ENCODE measurements around the gene LONRF2. TPM values are rescaled to one million over a fixed set of nuclear protein-coding genes. Genes with fewer than 3 reads are reported as not detected.
A peak's percentile ranks its signal among the peaks of the same experiment; 100 is the strongest.

The LONRF2 gene
- total RNA-seq, 1 donor from 2014 or later = not detected

- DNase-seq (ENCODE audit: low read depth in 2 of 2) = no peak
Observed at GRCh38 chr2:100237770-100238169, 84.5 kb downstream of the LONRF2 start.

GRCh38 chr2:100237163-100237562, 85.1 kb downstream of the LONRF2 start:
- DNase-seq (ENCODE audit: low read depth in 2 of 2) = no peak

GRCh38 chr2:100236166-100236565, 86.1 kb downstream of the LONRF2 start:
- DNase-seq (ENCODE audit: low read depth in 2 of 2) = no peak

- DNase-seq (ENCODE audit: low read depth in 2 of 2) = no peak
Observed at GRCh38 chr2:100235581-100235980, 86.7 kb downstream of the LONRF2 start.

DNA sequence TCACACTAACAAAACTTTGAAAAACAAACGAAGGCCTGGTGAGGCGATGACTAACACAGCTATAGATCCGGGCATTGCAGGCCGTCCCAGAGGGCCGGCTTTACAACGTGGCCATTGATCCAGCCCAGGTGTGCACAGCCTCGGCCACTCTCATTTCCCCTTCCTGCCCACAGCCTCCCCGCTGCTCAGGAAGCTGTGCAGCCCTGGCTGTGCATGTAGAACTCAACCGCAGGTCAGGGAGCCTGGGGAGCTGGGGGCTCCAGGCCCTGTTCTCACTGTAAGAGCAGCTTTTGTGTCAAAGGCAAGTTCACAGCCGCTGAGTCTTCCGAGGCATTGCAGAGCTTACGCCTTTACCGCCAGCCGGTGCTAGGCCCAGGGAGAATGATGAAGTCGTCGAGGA, 87.2 kb downstream of the LONRF2 start:
- DNase-seq (ENCODE audit: low read depth in 2 of 2) = no peak

- DNase-seq (ENCODE audit: low read depth in 2 of 2) = no peak
Observed at GRCh38 chr2:100234141-100234540, 88.2 kb downstream of the LONRF2 start.

GRCh38 chr2:100233061-100233460, 89.2 kb downstream of the LONRF2 start:
- DNase-seq (ENCODE audit: low read depth in 2 of 2) = no peak

- peak in 1 of 2 donors; percentile 9 for DNase-seq (ENCODE audit: low read depth in 2 of 2)
Observed at GRCh38 chr2:100230754-100231153, 91.5 kb downstream of the LONRF2 start.

- DNase-seq (ENCODE audit: low read depth in 2 of 2) = no peak
Observed at GRCh38 chr2:100228967-100229366, 93.3 kb downstream of the LONRF2 start.

DNA sequence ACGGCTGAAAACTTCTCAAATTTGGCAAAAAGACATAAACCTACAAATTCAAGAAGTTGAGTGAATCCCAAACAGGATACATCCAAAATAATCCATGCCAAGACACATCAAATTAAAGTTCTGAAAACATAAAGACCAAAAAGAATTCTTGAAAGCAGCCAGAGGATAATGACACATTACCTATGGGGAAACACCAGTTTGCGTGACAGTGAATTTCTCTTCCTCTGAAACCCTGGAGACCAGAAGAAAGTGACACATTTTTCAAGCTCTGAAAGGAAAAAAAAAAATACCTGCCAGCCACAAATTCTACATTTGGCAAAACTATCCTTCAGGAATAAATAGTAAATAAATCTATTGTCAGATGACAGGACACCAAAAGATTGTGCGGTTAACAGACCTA, 93.9 kb downstream of the LONRF2 start:
- no peak for DNase-seq (ENCODE audit: low read depth in 2 of 2)

DNA sequence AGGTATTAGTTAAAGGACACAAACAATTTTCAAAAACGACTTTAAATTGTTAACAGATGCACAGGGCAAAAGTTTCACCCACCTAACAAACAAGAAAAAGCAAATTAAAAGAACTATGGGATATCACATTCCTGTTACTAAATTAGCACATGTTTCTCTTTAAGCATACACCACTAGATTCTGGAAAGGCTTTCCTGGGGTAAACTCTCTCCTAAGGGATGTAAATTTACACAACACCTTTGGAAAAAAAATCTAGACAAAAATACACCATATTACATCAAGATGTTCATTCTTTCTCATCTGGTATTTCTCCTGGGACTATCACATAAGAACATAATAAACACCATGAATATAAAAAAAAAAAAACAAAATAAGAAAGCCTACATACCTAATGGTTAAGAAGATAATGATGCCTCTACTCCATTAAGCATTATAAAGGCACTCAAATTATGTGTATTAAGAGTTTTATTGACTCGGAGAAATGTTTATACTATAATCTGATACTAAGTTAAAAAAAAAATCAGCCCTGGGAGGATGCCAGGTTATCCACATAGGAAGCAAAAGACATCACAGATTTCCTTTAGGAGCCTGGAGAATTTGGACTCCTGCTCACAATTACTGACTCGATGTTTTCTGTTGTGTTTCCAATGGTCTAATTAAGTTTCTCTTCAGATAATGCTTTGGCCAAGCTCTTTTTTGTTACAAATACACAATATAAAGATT, 97.2 kb downstream of the LONRF2 start:
- DNase-seq (ENCODE audit: low read depth in 2 of 2) = no peak

GRCh38 chr2:100223502-100223901, 98.8 kb downstream of the LONRF2 start:
- DNase-seq (ENCODE audit: low read depth in 2 of 2) = no peak

Other genes starting within 250 kb of the LONRF2 start
- gene AFF3, start 179.9 kb downstream of the LONRF2 start, total RNA-seq = under 0.01 TPM in 2 replicates
- 6.0 and 8.6 TPM in 2 replicates for gene CHST10, start 95.2 kb upstream of the LONRF2 start, total RNA-seq
- gene NMS, start 148.0 kb upstream of the LONRF2 start, total RNA-seq = not detected in 2 replicates
- gene PDCL3, start 240.5 kb upstream of the LONRF2 start, total RNA-seq = 13.8 and 15.0 TPM in 2 replicates

Data from dermis microvascular lymphatic vessel endothelial cell (primary cell).